HEK293 (cell line): ENCODE data around the gene RNF113B.

Experiments
- GLIS2 ChIP-seq: fragments of 450-650 bp; formaldehyde crosslinking; IDR thresholded peaks from 2 replicates; pipeline ENCODE4 v1.5.1; 2016; ENCODE audit warnings: missing biosample characterization, missing genetic modification characterization
- KLF10 ChIP-seq: fragments of 450-650 bp; IDR thresholded peaks from 2 replicates; pipeline ENCODE4 v1.5.1; 2018; ENCODE audit warnings: missing biosample characterization, mild to moderate bottlenecking, missing genetic modification characterization
- KLF8 ChIP-seq: fragments of 450-650 bp; formaldehyde crosslinking; IDR thresholded peaks from 2 replicates; pipeline ENCODE4 v1.5.1; 2016; ENCODE audit warnings: missing biosample characterization, missing genetic modification characterization
- OVOL3 ChIP-seq: fragments of 450-650 bp; formaldehyde crosslinking; IDR thresholded peaks from 2 replicates; pipeline ENCODE4 v1.5.1; 2016; ENCODE audit warnings: missing biosample characterization, missing genetic modification characterization
- SETDB1 ChIP-seq: IDR thresholded peaks from one replicate; pipeline ENCODE4 v1.6.1; 2017; ENCODE audit warnings: mild to moderate bottlenecking, low read length, moderate library complexity, mixed read lengths; ENCODE audit not compliant: insufficient read length
- ZNF138 ChIP-seq: fragments of 450-650 bp; formaldehyde crosslinking; IDR thresholded peaks from 2 replicates; pipeline ENCODE4 v1.5.1; 2016; ENCODE audit warnings: missing biosample characterization, missing genetic modification characterization, borderline replicate concordance
- ZNF146 ChIP-seq: fragments of 450-650 bp; formaldehyde crosslinking; IDR thresholded peaks from 2 replicates; pipeline ENCODE4 v1.5.1; 2016; ENCODE audit warnings: missing biosample characterization, missing genetic modification characterization
- ZNF37A ChIP-seq: fragments of 450-650 bp; IDR thresholded peaks from 2 replicates; pipeline ENCODE4 v1.5.1; 2018; ENCODE audit warnings: missing biosample characterization, missing genetic modification characterization
- ZNF394 ChIP-seq: fragments of 450-650 bp; formaldehyde crosslinking; IDR thresholded peaks from 2 replicates; pipeline ENCODE4 v1.5.1; 2016; ENCODE audit warnings: missing biosample characterization, missing genetic modification characterization, mild to moderate bottlenecking, moderate library complexity, borderline replicate concordance
- ZNF426 ChIP-seq: fragments of 450-650 bp; formaldehyde crosslinking; IDR thresholded peaks from 2 replicates; pipeline ENCODE4 v1.5.1; 2017; ENCODE audit warnings: missing biosample characterization, missing genetic modification characterization, mild to moderate bottlenecking, inconsistent platforms, moderate library complexity
- ZNF473 ChIP-seq: fragments of 450-650 bp; formaldehyde crosslinking; IDR thresholded peaks from 2 replicates; pipeline ENCODE4 v1.5.1; 2017; ENCODE audit warnings: missing biosample characterization, missing genetic modification characterization
- ZNF501 ChIP-seq: fragments of 450-650 bp; formaldehyde crosslinking; IDR thresholded peaks from 2 replicates; pipeline ENCODE4 v1.5.1; 2016; ENCODE audit warnings: missing biosample characterization, missing genetic modification characterization
- ZNF555 ChIP-seq: fragments of 450-650 bp; formaldehyde crosslinking; conservative IDR thresholded peaks from 2 replicates; pipeline ENCODE4 v1.5.1; 2017; ENCODE audit warnings: missing biosample characterization, mild to moderate bottlenecking, missing genetic modification characterization, inconsistent platforms
- ZNF561 ChIP-seq: fragments of 450-650 bp; IDR thresholded peaks from 2 replicates; pipeline ENCODE4 v1.5.1; 2018; ENCODE audit warnings: missing biosample characterization, missing genetic modification characterization, borderline replicate concordance
- ZNF660 ChIP-seq: fragments of 450-650 bp; IDR thresholded peaks from 2 replicates; pipeline ENCODE4 v1.5.1; 2018; ENCODE audit warnings: missing biosample characterization, mild to moderate bottlenecking, missing genetic modification characterization
- ZNF670 ChIP-seq: fragments of 450-650 bp; formaldehyde crosslinking; IDR thresholded peaks from 2 replicates; pipeline ENCODE4 v1.5.1; 2016; ENCODE audit warnings: missing biosample characterization, missing genetic modification characterization, low read depth
- ZNF76 ChIP-seq: fragments of 450-650 bp; formaldehyde crosslinking; IDR thresholded peaks from 2 replicates; pipeline ENCODE4; 2016; ENCODE audit warnings: low read depth, missing biosample characterization, missing genetic modification characterization, borderline replicate concordance
- ZNF776 ChIP-seq: fragments of 450-650 bp; formaldehyde crosslinking; IDR thresholded peaks from 2 replicates; pipeline ENCODE4 v1.5.0; 2017; ENCODE audit warnings: missing biosample characterization, missing genetic modification characterization, borderline replicate concordance
- ZNF792 ChIP-seq: fragments of 450-650 bp; formaldehyde crosslinking; IDR thresholded peaks from 2 replicates; pipeline ENCODE4 v1.5.1; 2016; ENCODE audit warnings: missing biosample characterization, missing genetic modification characterization
- ZNF830 ChIP-seq: fragments of 450-650 bp; IDR thresholded peaks from 2 replicates; pipeline ENCODE4 v1.5.0; 2018; ENCODE audit warnings: missing biosample characterization, missing genetic modification characterization, low read depth, mild to moderate bottlenecking, moderate library complexity
- ZNF837 ChIP-seq: fragments of 450-650 bp; formaldehyde crosslinking; IDR thresholded peaks from 2 replicates; pipeline ENCODE4 v1.5.1; 2016; ENCODE audit warnings: missing biosample characterization, missing genetic modification characterization
- TF ChIP-seq, protein P1 (sequence below): fragments of 450-650 bp; formaldehyde crosslinking; IDR thresholded peaks from 2 replicates; pipeline ENCODE4 v1.5.1; 2016; ENCODE audit warnings: missing biosample characterization, missing genetic modification characterization
- TF ChIP-seq, protein P2 (sequence below): fragments of 450-650 bp; formaldehyde crosslinking; IDR thresholded peaks from 2 replicates; pipeline ENCODE4 v1.5.1; 2016; ENCODE audit warnings: missing biosample characterization, missing genetic modification characterization
- TF ChIP-seq, protein P3 (sequence below): fragments of 450-650 bp; formaldehyde crosslinking; IDR thresholded peaks from 2 replicates; pipeline ENCODE4 v1.5.1; 2016; ENCODE audit warnings: missing biosample characterization, missing genetic modification characterization
- TF ChIP-seq, protein P4 (sequence below): fragments of 450-650 bp; IDR thresholded peaks from 2 replicates; pipeline ENCODE4 v1.5.1; 2018; ENCODE audit warnings: missing biosample characterization, mild to moderate bottlenecking, missing genetic modification characterization
- TF ChIP-seq, protein P5 (sequence below): fragments of 450-650 bp; formaldehyde crosslinking; IDR thresholded peaks from 2 replicates; pipeline ENCODE4 v1.5.1; 2016; ENCODE audit warnings: missing biosample characterization, missing genetic modification characterization
- TF ChIP-seq, protein P6 (sequence below): fragments of 450-650 bp; formaldehyde crosslinking; conservative IDR thresholded peaks from 2 replicates; pipeline ENCODE4 v1.5.1; 2016; ENCODE audit warnings: low read depth, missing biosample characterization, missing genetic modification characterization

The RNF113B gene

DNA sequence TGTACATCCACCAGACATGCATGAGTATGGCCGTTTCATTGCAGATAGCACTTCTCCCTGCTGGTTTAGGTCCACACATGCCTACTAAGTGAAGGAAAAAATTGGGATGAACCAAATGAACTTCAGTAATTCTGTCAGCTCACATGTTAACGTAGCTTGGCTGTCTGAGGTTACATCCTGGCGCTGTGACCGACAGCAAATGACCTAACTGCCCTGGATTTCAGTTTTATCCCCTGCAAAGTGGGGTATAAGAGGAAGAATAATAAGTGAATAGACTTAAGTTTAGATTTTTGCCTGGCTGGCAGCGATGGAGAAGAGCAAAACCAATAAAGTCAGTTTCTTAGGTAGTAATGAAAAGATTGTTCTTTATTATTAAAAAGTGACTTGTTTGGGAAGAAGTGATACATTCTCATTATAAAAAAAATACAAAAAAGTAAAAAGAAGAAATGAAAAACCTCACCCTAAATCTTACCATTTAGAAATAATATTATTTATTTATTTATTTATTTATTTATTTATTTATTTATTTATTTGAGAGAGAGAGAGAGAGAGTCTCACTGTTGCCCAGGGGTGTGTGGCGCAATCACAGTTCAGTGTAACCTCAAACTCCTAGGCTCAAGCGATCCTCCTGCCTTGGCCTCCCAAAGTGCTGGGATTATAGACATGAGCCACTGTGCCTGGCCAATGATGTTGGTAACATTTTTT, 4.2 kb upstream of the RNF113B start (continued):
- TF ChIP-seq, protein P1, sequence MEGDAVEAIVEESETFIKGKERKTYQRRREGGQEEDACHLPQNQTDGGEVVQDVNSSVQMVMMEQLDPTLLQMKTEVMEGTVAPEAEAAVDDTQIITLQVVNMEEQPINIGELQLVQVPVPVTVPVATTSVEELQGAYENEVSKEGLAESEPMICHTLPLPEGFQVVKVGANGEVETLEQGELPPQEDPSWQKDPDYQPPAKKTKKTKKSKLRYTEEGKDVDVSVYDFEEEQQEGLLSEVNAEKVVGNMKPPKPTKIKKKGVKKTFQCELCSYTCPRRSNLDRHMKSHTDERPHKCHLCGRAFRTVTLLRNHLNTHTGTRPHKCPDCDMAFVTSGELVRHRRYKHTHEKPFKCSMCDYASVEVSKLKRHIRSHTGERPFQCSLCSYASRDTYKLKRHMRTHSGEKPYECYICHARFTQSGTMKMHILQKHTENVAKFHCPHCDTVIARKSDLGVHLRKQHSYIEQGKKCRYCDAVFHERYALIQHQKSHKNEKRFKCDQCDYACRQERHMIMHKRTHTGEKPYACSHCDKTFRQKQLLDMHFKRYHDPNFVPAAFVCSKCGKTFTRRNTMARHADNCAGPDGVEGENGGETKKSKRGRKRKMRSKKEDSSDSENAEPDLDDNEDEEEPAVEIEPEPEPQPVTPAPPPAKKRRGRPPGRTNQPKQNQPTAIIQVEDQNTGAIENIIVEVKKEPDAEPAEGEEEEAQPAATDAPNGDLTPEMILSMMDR (tag by site-specific recombination) = no peak
- TF ChIP-seq ZNF146 (tag by site-specific recombination) (no peak), GLIS2 (no peak), KLF8 (tag by site-specific recombination) (no peak), ZNF830 (tag by site-specific recombination) (no peak), ZNF561 (tag by site-specific recombination) (no peak), OVOL3 (tag by site-specific recombination) (no peak), SETDB1 (no peak), ZNF76 (tag by site-specific recombination) (no peak), ZNF776 (tag by site-specific recombination) (no peak), ZNF138 (no peak), ZNF37A (tag by site-specific recombination) (no peak), ZNF660 (tag by site-specific recombination) (no peak), ZNF670 (tag by site-specific recombination) (no peak), ZNF837 (no peak), KLF10 (tag by site-specific recombination) (no peak), ZNF394 (tag by site-specific recombination) (peak; percentile 87; the same call in 1 of the 2 replicates), ZNF501 (tag by site-specific recombination) (no peak), ZNF426 (tag by site-specific recombination) (peak; percentile 72), ZNF555 (tag by site-specific recombination) (no peak), ZNF473 (tag by site-specific recombination) (no peak), ZNF792 (no peak)
- TF ChIP-seq, protein P2, sequence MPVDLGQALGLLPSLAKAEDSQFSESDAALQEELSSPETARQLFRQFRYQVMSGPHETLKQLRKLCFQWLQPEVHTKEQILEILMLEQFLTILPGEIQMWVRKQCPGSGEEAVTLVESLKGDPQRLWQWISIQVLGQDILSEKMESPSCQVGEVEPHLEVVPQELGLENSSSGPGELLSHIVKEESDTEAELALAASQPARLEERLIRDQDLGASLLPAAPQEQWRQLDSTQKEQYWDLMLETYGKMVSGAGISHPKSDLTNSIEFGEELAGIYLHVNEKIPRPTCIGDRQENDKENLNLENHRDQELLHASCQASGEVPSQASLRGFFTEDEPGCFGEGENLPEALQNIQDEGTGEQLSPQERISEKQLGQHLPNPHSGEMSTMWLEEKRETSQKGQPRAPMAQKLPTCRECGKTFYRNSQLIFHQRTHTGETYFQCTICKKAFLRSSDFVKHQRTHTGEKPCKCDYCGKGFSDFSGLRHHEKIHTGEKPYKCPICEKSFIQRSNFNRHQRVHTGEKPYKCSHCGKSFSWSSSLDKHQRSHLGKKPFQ = no peak
- TF ChIP-seq, protein P3, sequence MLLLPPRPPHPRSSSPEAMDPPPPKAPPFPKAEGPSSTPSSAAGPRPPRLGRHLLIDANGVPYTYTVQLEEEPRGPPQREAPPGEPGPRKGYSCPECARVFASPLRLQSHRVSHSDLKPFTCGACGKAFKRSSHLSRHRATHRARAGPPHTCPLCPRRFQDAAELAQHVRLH (tag by site-specific recombination) = no peak
- TF ChIP-seq, protein P4, sequence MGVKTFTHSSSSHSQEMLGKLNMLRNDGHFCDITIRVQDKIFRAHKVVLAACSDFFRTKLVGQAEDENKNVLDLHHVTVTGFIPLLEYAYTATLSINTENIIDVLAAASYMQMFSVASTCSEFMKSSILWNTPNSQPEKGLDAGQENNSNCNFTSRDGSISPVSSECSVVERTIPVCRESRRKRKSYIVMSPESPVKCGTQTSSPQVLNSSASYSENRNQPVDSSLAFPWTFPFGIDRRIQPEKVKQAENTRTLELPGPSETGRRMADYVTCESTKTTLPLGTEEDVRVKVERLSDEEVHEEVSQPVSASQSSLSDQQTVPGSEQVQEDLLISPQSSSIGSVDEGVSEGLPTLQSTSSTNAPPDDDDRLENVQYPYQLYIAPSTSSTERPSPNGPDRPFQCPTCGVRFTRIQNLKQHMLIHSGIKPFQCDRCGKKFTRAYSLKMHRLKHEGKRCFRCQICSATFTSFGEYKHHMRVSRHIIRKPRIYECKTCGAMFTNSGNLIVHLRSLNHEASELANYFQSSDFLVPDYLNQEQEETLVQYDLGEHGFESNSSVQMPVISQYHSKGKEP (tag by site-specific recombination) = no peak
- TF ChIP-seq, protein P5, sequence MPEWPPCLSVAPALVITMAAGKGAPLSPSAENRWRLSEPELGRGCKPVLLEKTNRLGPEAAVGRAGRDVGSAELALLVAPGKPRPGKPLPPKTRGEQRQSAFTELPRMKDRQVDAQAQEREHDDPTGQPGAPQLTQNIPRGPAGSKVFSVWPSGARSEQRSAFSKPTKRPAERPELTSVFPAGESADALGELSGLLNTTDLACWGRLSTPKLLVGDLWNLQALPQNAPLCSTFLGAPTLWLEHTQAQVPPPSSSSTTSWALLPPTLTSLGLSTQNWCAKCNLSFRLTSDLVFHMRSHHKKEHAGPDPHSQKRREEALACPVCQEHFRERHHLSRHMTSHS = no peak
- TF ChIP-seq, protein P6, sequence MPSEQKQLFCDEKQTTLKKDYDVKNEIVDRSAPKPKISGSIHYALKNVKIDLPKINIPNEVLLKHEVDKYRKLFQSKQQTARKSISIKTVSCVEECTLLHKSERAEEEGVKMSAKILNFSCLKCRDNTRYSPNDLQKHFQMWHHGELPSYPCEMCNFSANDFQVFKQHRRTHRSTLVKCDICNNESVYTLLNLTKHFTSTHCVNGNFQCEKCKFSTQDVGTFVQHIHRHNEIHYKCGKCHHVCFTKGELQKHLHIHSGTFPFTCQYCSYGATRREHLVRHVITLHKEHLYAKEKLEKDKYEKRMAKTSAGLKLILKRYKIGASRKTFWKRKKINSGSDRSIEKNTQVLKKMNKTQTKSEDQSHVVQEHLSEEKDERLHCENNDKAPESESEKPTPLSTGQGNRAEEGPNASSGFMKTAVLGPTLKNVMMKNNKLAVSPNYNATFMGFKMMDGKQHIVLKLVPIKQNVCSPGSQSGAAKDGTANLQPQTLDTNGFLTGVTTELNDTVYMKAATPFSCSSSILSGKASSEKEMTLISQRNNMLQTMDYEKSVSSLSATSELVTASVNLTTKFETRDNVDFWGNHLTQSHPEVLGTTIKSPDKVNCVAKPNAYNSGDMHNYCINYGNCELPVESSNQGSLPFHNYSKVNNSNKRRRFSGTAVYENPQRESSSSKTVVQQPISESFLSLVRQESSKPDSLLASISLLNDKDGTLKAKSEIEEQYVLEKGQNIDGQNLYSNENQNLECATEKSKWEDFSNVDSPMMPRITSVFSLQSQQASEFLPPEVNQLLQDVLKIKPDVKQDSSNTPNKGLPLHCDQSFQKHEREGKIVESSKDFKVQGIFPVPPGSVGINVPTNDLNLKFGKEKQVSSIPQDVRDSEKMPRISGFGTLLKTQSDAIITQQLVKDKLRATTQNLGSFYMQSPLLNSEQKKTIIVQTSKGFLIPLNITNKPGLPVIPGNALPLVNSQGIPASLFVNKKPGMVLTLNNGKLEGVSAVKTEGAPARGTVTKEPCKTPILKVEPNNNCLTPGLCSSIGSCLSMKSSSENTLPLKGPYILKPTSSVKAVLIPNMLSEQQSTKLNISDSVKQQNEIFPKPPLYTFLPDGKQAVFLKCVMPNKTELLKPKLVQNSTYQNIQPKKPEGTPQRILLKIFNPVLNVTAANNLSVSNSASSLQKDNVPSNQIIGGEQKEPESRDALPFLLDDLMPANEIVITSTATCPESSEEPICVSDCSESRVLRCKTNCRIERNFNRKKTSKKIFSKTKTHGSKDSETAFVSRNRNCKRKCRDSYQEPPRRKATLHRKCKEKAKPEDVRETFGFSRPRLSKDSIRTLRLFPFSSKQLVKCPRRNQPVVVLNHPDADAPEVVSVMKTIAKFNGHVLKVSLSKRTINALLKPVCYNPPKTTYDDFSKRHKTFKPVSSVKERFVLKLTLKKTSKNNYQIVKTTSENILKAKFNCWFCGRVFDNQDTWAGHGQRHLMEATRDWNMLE (tag by site-specific recombination) = peak; percentile 70
